Measurements from ENCODE around the gene NGRN.

- TF ChIP-seq SIN3A (IDR thresholded peaks at IDR 0.05; ENCODE audit: borderline replicate concordance, insufficient read depth, low read depth, low read length) = no peak
- TF ChIP-seq, protein P1, sequence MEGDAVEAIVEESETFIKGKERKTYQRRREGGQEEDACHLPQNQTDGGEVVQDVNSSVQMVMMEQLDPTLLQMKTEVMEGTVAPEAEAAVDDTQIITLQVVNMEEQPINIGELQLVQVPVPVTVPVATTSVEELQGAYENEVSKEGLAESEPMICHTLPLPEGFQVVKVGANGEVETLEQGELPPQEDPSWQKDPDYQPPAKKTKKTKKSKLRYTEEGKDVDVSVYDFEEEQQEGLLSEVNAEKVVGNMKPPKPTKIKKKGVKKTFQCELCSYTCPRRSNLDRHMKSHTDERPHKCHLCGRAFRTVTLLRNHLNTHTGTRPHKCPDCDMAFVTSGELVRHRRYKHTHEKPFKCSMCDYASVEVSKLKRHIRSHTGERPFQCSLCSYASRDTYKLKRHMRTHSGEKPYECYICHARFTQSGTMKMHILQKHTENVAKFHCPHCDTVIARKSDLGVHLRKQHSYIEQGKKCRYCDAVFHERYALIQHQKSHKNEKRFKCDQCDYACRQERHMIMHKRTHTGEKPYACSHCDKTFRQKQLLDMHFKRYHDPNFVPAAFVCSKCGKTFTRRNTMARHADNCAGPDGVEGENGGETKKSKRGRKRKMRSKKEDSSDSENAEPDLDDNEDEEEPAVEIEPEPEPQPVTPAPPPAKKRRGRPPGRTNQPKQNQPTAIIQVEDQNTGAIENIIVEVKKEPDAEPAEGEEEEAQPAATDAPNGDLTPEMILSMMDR (IDR thresholded peaks at IDR 0.05) = no peak
These were observed 3.0 kb upstream of the NGRN start for GRCh38 chr15:90262426-90262825.

All from Panc1 (cell line).